NCI-H345 treated with DMSO at 0.1 percent for 48 hours (cell line): ENCODE data around the gene PRAMEF18.
"Not testable (repeated sequence)": the region's sequence is repeated elsewhere in the genome, so short reads cannot be mapped to it uniquely, and the experiment has no call there.

Experiments
- DNase-seq: peaks from one replicate; lab custom pipeline; 2025; ENCODE audit not compliant: unreplicated experiment; lab: John Stamatoyannopoulos, UW

The PRAMEF18 gene

GRCh38 chr1:13216619-13217018, 9.3 kb downstream of the PRAMEF18 start:
- DNase-seq = not testable (repeated sequence)

GRCh38 chr1:13208712-13209111, 17.2 kb downstream of the PRAMEF18 start:
- DNase-seq = not testable (repeated sequence)

GRCh38 chr1:13201309-13201708, 24.6 kb downstream of the PRAMEF18 start, which contains the start of gene PRAMEF13:
Gene PRAMEF13, minus strand, starts transcription at chr1:13201409. Its CDS starts 1,820 bp downstream, at chr1:13199589.
- not testable (repeated sequence) for DNase-seq
